Liver (tissue), 3 donors: Measurements from ENCODE around the gene MED25.

Source experiments
- CTCF ChIP-seq: fragments of 150-350 bp; IDR thresholded peaks from 2 replicates; pipeline ENCODE4 v1.5.1; 2017; ENCODE audit warnings: improper control_type of control experiment, low read depth, low read length; ENCODE audit not compliant: missing input control
- MAX ChIP-seq: IDR thresholded peaks from 2 replicates; pipeline ENCODE4 v1.6.1; 2016; ENCODE audit warnings: antibody characterized with exemption
- RAD21 ChIP-seq, 2 donors: IDR thresholded peaks; 2 replicates each; pipeline ENCODE4 v1.6.1; 2016; ENCODE audit warnings: antibody characterized with exemption in 2 of 2, mild to moderate bottlenecking in 2 of 2
- REST ChIP-seq: IDR thresholded peaks from 2 replicates; pipeline ENCODE4 v1.6.1; 2016; ENCODE audit warnings: antibody characterized with exemption, mild to moderate bottlenecking
- TAF1 ChIP-seq: conservative IDR thresholded peaks from 2 replicates; pipeline ENCODE4 v1.6.1; 2016; ENCODE audit warnings: antibody characterized with exemption, mild to moderate bottlenecking
- YY1 ChIP-seq: IDR thresholded peaks from 2 replicates; pipeline ENCODE4 v1.6.1; 2016; ENCODE audit warnings: antibody characterized with exemption, mild to moderate bottlenecking
- donor health status: healthy.
- donor health status: healthy.

- TF ChIP-seq MAX = no peak
- TF ChIP-seq TAF1 = no peak
- TF ChIP-seq CTCF = no peak
- TF ChIP-seq REST = no peak
- TF ChIP-seq YY1 = no peak
- TF ChIP-seq RAD21 (IDR thresholded peaks at IDR 0.05) = no peak
Observed at GRCh38 chr19:49859682-49860335, 41.7 kb downstream of the MED25 start.
